Testis (tissue), 2 donors: Measurements from ENCODE around the gene UBE2E2.

Experiments used
- POLR2A ChIP-seq: fragments of 450-650 bp; IDR thresholded peaks from one replicate; pipeline ENCODE4 v1.6.1; 2017; ENCODE audit warnings: antibody characterized with exemption, mild to moderate bottlenecking, moderate library complexity
- TF ChIP-seq, protein P1 (sequence below), 3 experiments: fragments of 450-650 bp in 2 of 3; fragments of 200-600 bp in 1 of 3; sonication (generic) in 1 of 3; IDR thresholded peaks; one replicate each; pipeline ENCODE4 v1.5.1; 2016 to 2019; ENCODE audit warnings: antibody characterized with exemption in 3 of 3, mild to moderate bottlenecking in 2 of 3, moderate library complexity in 1 of 3

DNA sequence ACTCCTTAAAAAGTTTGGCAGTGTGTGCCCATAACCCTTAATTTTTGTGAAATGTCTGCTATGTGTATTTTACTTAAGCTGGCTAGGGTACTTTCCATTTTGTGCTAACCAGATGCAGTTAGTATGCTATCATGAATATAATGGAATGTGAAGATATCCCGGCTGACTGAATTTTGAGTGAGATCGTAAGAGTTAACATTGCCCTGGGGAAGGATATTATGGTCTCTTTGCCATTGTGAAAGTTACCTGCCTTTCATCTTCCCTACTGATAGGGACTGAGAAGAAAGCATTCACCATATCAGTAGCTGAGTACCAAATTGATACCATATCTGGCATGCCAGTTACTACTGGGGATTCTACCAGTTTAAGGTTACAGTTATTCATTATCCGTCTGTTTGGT, 243.2 kb downstream of the UBE2E2 start:
- TF ChIP-seq POLR2A, result no peak
- TF ChIP-seq, protein P1, sequence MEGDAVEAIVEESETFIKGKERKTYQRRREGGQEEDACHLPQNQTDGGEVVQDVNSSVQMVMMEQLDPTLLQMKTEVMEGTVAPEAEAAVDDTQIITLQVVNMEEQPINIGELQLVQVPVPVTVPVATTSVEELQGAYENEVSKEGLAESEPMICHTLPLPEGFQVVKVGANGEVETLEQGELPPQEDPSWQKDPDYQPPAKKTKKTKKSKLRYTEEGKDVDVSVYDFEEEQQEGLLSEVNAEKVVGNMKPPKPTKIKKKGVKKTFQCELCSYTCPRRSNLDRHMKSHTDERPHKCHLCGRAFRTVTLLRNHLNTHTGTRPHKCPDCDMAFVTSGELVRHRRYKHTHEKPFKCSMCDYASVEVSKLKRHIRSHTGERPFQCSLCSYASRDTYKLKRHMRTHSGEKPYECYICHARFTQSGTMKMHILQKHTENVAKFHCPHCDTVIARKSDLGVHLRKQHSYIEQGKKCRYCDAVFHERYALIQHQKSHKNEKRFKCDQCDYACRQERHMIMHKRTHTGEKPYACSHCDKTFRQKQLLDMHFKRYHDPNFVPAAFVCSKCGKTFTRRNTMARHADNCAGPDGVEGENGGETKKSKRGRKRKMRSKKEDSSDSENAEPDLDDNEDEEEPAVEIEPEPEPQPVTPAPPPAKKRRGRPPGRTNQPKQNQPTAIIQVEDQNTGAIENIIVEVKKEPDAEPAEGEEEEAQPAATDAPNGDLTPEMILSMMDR (IDR thresholded peaks at IDR 0.05), result no peak
